ENCODE measurements around the gene FKBP15. TPM values are rescaled to one million over a fixed set of nuclear protein-coding genes. Genes with fewer than 3 reads are reported as not detected.

FKBP15 gene
- polyA plus RNA-seq, 1 experiment = 28.5 TPM

DNA sequence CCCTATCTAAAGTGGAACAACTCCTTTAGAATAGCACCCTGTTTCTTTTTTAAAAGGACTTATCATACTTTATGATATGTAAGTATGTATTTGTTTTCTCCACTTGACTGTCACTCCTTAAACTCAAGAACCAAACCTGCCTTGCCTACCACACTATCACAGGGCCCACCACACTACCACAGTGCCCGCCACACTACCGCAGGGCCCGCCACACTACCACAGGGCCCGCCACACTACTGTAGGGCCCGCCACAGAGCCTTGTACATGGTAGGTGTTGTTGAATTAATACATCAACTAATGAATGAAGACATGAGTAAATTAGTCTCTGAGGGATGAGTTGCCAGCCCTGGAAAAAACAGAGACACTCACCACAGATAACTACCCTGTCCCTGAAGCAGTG is 52.3 kb downstream of the FKBP15 start:
- ChIA-PET POLR2A (no interaction called here), CTCF (no interaction called here)
- no peaks in the 10 kb centered on the region for H3K9me3 ChIP-seq (ENCODE audit: control insufficient read depth, insufficient read depth, low read length)
- DNase-seq (ENCODE audit: low read depth, low spot score) = no peak
- H3K27ac ChIP-seq (ENCODE audit: low read depth, low read length) = no peak overlapping the region
- TF ChIP-seq, protein P1, sequence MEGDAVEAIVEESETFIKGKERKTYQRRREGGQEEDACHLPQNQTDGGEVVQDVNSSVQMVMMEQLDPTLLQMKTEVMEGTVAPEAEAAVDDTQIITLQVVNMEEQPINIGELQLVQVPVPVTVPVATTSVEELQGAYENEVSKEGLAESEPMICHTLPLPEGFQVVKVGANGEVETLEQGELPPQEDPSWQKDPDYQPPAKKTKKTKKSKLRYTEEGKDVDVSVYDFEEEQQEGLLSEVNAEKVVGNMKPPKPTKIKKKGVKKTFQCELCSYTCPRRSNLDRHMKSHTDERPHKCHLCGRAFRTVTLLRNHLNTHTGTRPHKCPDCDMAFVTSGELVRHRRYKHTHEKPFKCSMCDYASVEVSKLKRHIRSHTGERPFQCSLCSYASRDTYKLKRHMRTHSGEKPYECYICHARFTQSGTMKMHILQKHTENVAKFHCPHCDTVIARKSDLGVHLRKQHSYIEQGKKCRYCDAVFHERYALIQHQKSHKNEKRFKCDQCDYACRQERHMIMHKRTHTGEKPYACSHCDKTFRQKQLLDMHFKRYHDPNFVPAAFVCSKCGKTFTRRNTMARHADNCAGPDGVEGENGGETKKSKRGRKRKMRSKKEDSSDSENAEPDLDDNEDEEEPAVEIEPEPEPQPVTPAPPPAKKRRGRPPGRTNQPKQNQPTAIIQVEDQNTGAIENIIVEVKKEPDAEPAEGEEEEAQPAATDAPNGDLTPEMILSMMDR (IDR thresholded peaks at IDR 0.05; ENCODE audit: low read depth, low read length) = no peak
- H3K4me3 ChIP-seq (ENCODE audit: low read depth, low read length) = no peak overlapping the region
- no peaks in the 10 kb centered on the region for H3K27me3 ChIP-seq (ENCODE audit: control insufficient read depth, insufficient read depth, low read length)

GRCh38 chr9:113166039-113166438 is 55.0 kb downstream of the FKBP15 start:
- no peaks in the 10 kb centered on the region for H3K9me3 ChIP-seq (ENCODE audit: control insufficient read depth, insufficient read depth, low read length)
- TF ChIP-seq, protein P1 (IDR thresholded peaks at IDR 0.05; ENCODE audit: low read depth, low read length) = no peak
- no peak overlapping the region for H3K4me3 ChIP-seq (ENCODE audit: low read depth, low read length)
- no peak overlapping the region for H3K27ac ChIP-seq (ENCODE audit: low read depth, low read length)
- POLR2A ChIA-PET = no interaction called here
- CTCF ChIA-PET = no interaction called here
- no peak for DNase-seq (ENCODE audit: low read depth, low spot score)
- H3K27me3 ChIP-seq (ENCODE audit: control insufficient read depth, insufficient read depth, low read length) = no peaks in the 10 kb centered on the region

DNA sequence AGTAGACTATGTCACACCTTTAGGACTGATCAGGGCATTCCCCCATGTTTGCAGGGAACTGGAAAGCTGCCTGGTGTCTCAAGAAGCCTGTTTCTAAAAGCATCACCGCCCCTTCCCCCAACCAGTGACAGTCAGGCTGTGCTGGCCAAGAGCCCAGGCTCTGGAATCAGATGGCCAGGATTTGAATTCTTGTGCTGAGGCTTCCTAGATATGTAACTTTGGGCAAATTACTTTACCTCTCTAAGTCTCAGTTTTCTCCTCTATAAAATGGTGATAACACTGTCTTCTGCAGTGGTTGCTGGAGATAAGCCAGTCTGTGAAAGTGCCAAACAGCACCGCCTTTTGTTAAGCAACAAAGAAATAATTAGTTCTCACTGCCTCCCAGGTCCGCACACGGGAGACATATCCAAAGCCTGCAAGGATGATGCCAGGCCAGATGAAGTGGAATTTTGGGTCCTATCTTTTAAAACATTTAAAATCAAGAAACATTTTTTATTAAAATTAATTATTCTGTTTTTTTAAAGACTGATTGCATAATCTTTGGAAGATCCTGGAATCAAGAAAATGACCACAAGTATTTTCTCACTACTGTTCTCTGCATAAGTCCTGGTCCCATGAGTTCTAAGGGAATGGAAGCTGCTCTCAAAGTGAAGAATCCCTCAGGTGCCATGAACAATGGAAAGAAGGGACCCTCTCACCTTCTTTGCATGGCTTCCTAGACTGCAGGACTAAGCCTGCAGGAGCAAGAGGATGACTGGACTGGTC is 56.4 kb downstream of the FKBP15 start:
- Histone ChIP-seq H3K4me3 (ENCODE audit: low read depth, low read length) (no peak overlapping the region), H3K27ac (ENCODE audit: low read depth, low read length) (no peak overlapping the region), H3K27me3 (ENCODE audit: control insufficient read depth, insufficient read depth, low read length) (no peaks in the 10 kb centered on the region), H3K9me3 (ENCODE audit: control insufficient read depth, insufficient read depth, low read length) (no peaks in the 10 kb centered on the region)
- TF ChIP-seq, protein P1 (IDR thresholded peaks at IDR 0.05; ENCODE audit: low read depth, low read length) = no peak
- POLR2A ChIA-PET = no interaction called here
- CTCF ChIA-PET = no interaction called here
- DNase-seq (ENCODE audit: low read depth, low spot score) = no peak

- ChIA-PET CTCF (interaction anchor here (0.7 kb wide), 1 partner anchor 826 kb away, joined by 3 read pairs; no protein-coding TSS in a partner anchor), POLR2A (no interaction called here)
- Histone ChIP-seq H3K27ac (ENCODE audit: low read depth, low read length) (no peak overlapping the region), H3K9me3 (ENCODE audit: control insufficient read depth, insufficient read depth, low read length) (no peaks in the 10 kb centered on the region), H3K27me3 (ENCODE audit: control insufficient read depth, insufficient read depth, low read length) (no peaks in the 10 kb centered on the region), H3K4me3 (ENCODE audit: low read depth, low read length) (no peak overlapping the region)
- DNase-seq (ENCODE audit: low read depth, low spot score) = no peak
- TF ChIP-seq, protein P1 (IDR thresholded peaks at IDR 0.05; ENCODE audit: low read depth, low read length) = no peak
Observed at GRCh38 chr9:113163001-113163400, 58.1 kb downstream of the FKBP15 start.

DNA sequence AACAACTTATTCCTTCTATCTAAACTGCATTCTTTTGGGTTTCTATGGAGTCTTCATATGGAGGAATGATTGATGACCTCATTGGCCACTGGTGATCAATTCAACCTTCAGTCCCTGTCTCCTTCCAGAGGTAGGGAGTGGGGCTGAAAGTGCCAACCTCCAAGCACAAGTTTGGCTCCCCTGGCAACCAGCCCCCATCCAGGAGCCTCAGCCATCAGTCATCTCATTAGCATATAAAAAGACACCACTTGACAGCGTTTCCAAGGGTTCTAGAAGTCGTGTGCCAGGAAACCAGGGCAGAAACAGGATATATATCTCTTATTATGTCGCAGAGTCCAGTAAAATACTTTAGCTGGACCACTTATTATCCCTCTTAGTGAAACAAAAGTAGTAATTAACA is 60.5 kb downstream of the FKBP15 start:
- ChIA-PET POLR2A (no interaction called here), CTCF (no interaction called here)
- no peak for DNase-seq (ENCODE audit: low read depth, low spot score)
- TF ChIP-seq, protein P1 (IDR thresholded peaks at IDR 0.05; ENCODE audit: low read depth, low read length) = no peak
- Histone ChIP-seq H3K27me3 (ENCODE audit: control insufficient read depth, insufficient read depth, low read length) (no peaks in the 10 kb centered on the region), H3K4me3 (ENCODE audit: low read depth, low read length) (no peak overlapping the region), H3K9me3 (ENCODE audit: control insufficient read depth, insufficient read depth, low read length) (no peaks in the 10 kb centered on the region), H3K27ac (ENCODE audit: low read depth, low read length) (no peak overlapping the region)
